ENCODE measurements around the gene TMEM108. TPM values are rescaled to one million over a fixed set of nuclear protein-coding genes. Genes with fewer than 3 reads are reported as not detected.

The TMEM108 gene
- polyA plus RNA-seq, 1 of the 3 experiments (the other 2 are of a cell fraction), result 8.6 TPM

GRCh38 chr3:133368371-133369067, 330.3 kb downstream of the TMEM108 start:
- Histone ChIP-seq H4K20me1 (ENCODE audit: insufficient read depth) (no peaks in the 10 kb centered on the region), H3K4me1 (ENCODE audit: control insufficient read depth in 1 of 2, insufficient read depth in 2 of 2, low read depth in 1 of 2, low read length in 1 of 2) (peaks cover 0 to 8% of the 10 kb centered on the region in 2 experiments; a peak in 1 of 4 replicates), H3F3A (replicated peaks; ENCODE audit: insufficient read depth) (no peaks in the 10 kb centered on the region), H3K27me3 (ENCODE audit: insufficient read depth) (no peaks in the 10 kb centered on the region), H2AFZ (ENCODE audit: low read depth) (no peak overlapping the region), H3K36me3 (replicated peaks in 1 of 2; ENCODE audit: control insufficient read depth in 1 of 2, insufficient read depth in 2 of 2, low read length in 1 of 2) (no peaks in the 10 kb centered on the region), H3K4me2 (no peak overlapping the region), H3K4me3 (ENCODE audit: low read depth in 2 of 2, low read length in 1 of 2) (no peak overlapping the region), H3K9me3 (no peaks in the 10 kb centered on the region), H3K9ac (no peak overlapping the region), H3K79me2 (ENCODE audit: insufficient read depth) (no peaks in the 10 kb centered on the region), H3K9me2 (no peaks in the 10 kb centered on the region), H3K27ac (ENCODE audit: low read depth in 2 of 2, low read length in 1 of 2) (no peak overlapping the region)
- ChIA-PET POLR2A (no interaction called here), CTCF (interaction anchor here (0.5 to 2.6 kb wide), 6 partner anchors 9 to 125 kb away, joined by 3 to 9 read pairs (median 3); no protein-coding TSS in a partner anchor)
- TF ChIP-seq POLR2AphosphoS5 (IDR thresholded peaks at IDR 0.05; ENCODE audit: low read depth, low read length), result no peak
- no peak for TF ChIP-seq EZH2phosphoT487 (IDR thresholded peaks at IDR 0.05; ENCODE audit: borderline replicate concordance, low read depth)
- TF ChIP-seq EP300 (IDR thresholded peaks at IDR 0.05; ENCODE audit: borderline replicate concordance in 1 of 2, low read depth in 1 of 2, low read length in 1 of 2), result no peak
- TF ChIP-seq, protein P1, sequence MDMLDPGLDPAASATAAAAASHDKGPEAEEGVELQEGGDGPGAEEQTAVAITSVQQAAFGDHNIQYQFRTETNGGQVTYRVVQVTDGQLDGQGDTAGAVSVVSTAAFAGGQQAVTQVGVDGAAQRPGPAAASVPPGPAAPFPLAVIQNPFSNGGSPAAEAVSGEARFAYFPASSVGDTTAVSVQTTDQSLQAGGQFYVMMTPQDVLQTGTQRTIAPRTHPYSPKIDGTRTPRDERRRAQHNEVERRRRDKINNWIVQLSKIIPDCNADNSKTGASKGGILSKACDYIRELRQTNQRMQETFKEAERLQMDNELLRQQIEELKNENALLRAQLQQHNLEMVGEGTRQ (IDR thresholded peaks at IDR 0.05; ENCODE audit: borderline replicate concordance, low read depth, low read length), result no peak
- TF ChIP-seq CHD2 (IDR thresholded peaks at IDR 0.05; ENCODE audit: low read length, partially characterized antibody), result no peak
- no peak for TF ChIP-seq REST (IDR thresholded peaks at IDR 0.05; ENCODE audit: low read depth, low read length)
- TF ChIP-seq RFX5 (IDR thresholded peaks at IDR 0.05; ENCODE audit: low read length), result no peak
- no peak for TF ChIP-seq NFIC (IDR thresholded peaks at IDR 0.05; ENCODE audit: borderline replicate concordance)
- no peak for TF ChIP-seq FOXM1 (IDR thresholded peaks at IDR 0.05; ENCODE audit: low read depth)
- no peak for TF ChIP-seq FOXJ3 (CRISPR knock-in tag; IDR thresholded peaks at IDR 0.05)
- TF ChIP-seq MAX (IDR thresholded peaks at IDR 0.05; ENCODE audit: low read depth), result no peak
- TF ChIP-seq, protein P2, sequence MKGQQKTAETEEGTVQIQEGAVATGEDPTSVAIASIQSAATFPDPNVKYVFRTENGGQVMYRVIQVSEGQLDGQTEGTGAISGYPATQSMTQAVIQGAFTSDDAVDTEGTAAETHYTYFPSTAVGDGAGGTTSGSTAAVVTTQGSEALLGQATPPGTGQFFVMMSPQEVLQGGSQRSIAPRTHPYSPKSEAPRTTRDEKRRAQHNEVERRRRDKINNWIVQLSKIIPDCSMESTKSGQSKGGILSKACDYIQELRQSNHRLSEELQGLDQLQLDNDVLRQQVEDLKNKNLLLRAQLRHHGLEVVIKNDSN (IDR thresholded peaks at IDR 0.05; ENCODE audit: borderline replicate concordance, low read depth), result no peak
- no peak for TF ChIP-seq GABPA (IDR thresholded peaks at IDR 0.05; ENCODE audit: low read depth)
- TF ChIP-seq RCOR1 (IDR thresholded peaks at IDR 0.05; ENCODE audit: low read length), result no peak
- no peak for TF ChIP-seq TCF12 (IDR thresholded peaks at IDR 0.05)
- TF ChIP-seq MXI1 (IDR thresholded peaks at IDR 0.05; ENCODE audit: low read depth, low read length), result no peak
- TF ChIP-seq FOSL2 (IDR thresholded peaks at IDR 0.05; ENCODE audit: borderline replicate concordance, low read depth), result no peak
- no peak for TF ChIP-seq SMC3 (IDR thresholded peaks at IDR 0.05; ENCODE audit: low read depth, low read length)
- TF ChIP-seq ELF1 (IDR thresholded peaks at IDR 0.05), result no peak
- 70% methylated on average over 4 of the region's 4 CpGs for WGBS (ENCODE audit: low lambda C conversion rate)
- no peak for DNase-seq

All from SK-N-SH (cell line).